ENCODE data around the gene GPR135. TPM values are rescaled to one million over a fixed set of nuclear protein-coding genes. Genes with fewer than 3 reads are reported as not detected.

Gene GPR135
- total RNA-seq, 2 donors from 2014 or later: 2.3 to 12.4 TPM

GRCh38 chr14:59425322-59425935, 39.8 kb downstream of the GPR135 start:
- Histone ChIP-seq H3K27ac (peak overlapping the region; percentile 6 to 57), H3K9me3 (no peaks in the 10 kb centered on the region), H3K36me3 (no peaks in the 10 kb centered on the region), H3K27me3 (replicated peaks; ENCODE audit: insufficient read depth) (no peaks in the 10 kb centered on the region), H3K4me3 (no peak overlapping the region), H3K4me1 (replicated peaks) (no peaks in the 10 kb centered on the region)
- DNase-seq (ENCODE audit: low spot score): no peak
- intact Hi-C loops (cut with DNase I): loop anchor here (5.0 kb wide), 4 partner anchors 48 to 293 kb away; partner anchors contain the start of gene DAAM1
- 48% methylated on average over 3 of the region's 3 CpGs for WGBS
- TF ChIP-seq, protein P1, sequence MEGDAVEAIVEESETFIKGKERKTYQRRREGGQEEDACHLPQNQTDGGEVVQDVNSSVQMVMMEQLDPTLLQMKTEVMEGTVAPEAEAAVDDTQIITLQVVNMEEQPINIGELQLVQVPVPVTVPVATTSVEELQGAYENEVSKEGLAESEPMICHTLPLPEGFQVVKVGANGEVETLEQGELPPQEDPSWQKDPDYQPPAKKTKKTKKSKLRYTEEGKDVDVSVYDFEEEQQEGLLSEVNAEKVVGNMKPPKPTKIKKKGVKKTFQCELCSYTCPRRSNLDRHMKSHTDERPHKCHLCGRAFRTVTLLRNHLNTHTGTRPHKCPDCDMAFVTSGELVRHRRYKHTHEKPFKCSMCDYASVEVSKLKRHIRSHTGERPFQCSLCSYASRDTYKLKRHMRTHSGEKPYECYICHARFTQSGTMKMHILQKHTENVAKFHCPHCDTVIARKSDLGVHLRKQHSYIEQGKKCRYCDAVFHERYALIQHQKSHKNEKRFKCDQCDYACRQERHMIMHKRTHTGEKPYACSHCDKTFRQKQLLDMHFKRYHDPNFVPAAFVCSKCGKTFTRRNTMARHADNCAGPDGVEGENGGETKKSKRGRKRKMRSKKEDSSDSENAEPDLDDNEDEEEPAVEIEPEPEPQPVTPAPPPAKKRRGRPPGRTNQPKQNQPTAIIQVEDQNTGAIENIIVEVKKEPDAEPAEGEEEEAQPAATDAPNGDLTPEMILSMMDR (IDR thresholded peaks at IDR 0.05): no peak
- TF ChIP-seq POLR2AphosphoS5 (IDR thresholded peaks at IDR 0.05) (no peak), POLR2A (IDR thresholded peaks at IDR 0.05) (no peak)

GRCh38 chr14:59424341-59425071, 40.7 kb downstream of the GPR135 start:
- intact Hi-C loops (cut with DNase I): loop anchor here (5.0 kb wide), 4 partner anchors 47 to 292 kb away; partner anchors contain the start of gene DAAM1
- H3K4me3 ChIP-seq: no peak overlapping the region
- H3K9me3 ChIP-seq: no peaks in the 10 kb centered on the region
- H3K27ac ChIP-seq: peak overlapping the region; percentile 6 to 57
- H3K27me3 ChIP-seq (replicated peaks; ENCODE audit: insufficient read depth): no peaks in the 10 kb centered on the region
- no peak for DNase-seq (ENCODE audit: low spot score)
- TF ChIP-seq POLR2AphosphoS5 (IDR thresholded peaks at IDR 0.05): no peak
- no peak for TF ChIP-seq POLR2A (IDR thresholded peaks at IDR 0.05)
- TF ChIP-seq, protein P1 (IDR thresholded peaks at IDR 0.05): no peak
- WGBS: 52% methylated on average over 4 of the region's 4 CpGs
- H3K36me3 ChIP-seq: no peaks in the 10 kb centered on the region
- no peaks in the 10 kb centered on the region for H3K4me1 ChIP-seq (replicated peaks)

- H3K4me3 ChIP-seq: no peak overlapping the region
- no peaks in the 10 kb centered on the region for H3K36me3 ChIP-seq
- H3K27ac ChIP-seq: peak overlapping the region in 1 of 2 donors; percentile 22
- no peaks in the 10 kb centered on the region for H3K9me3 ChIP-seq
- TF ChIP-seq POLR2AphosphoS5 (IDR thresholded peaks at IDR 0.05): no peak
- TF ChIP-seq, protein P1 (IDR thresholded peaks at IDR 0.05): peak in 1 of 4 experiments; percentile 12
- no peak for DNase-seq (ENCODE audit: low spot score)
- intact Hi-C loops (cut with DNase I): no loop called here
- WGBS: 71% methylated on average over 7 of the region's 7 CpGs
- H3K4me1 ChIP-seq (replicated peaks): no peaks in the 10 kb centered on the region
- no peaks in the 10 kb centered on the region for H3K27me3 ChIP-seq (replicated peaks; ENCODE audit: insufficient read depth)
Measured at GRCh38 chr14:59422069-59422881, 42.9 kb downstream of the GPR135 start.

GRCh38 chr14:59419303-59419702, 45.9 kb downstream of the GPR135 start:
- Histone ChIP-seq H3K4me1 (replicated peaks) (no peaks in the 10 kb centered on the region), H3K9me3 (no peaks in the 10 kb centered on the region), H3K4me3 (no peak overlapping the region), H3K36me3 (no peaks in the 10 kb centered on the region), H3K27me3 (replicated peaks; ENCODE audit: insufficient read depth) (no peaks in the 10 kb centered on the region), H3K27ac (no peak overlapping the region)
- TF ChIP-seq POLR2A (IDR thresholded peaks at IDR 0.05): no peak
- TF ChIP-seq, protein P1 (IDR thresholded peaks at IDR 0.05): no peak
- 46% methylated on average over 2 of the region's 2 CpGs for WGBS
- DNase-seq (ENCODE audit: low spot score): no peak
- intact Hi-C loops (cut with DNase I): no loop called here
